ENCODE data around the gene BOLA3. TPM values are rescaled to one million over a fixed set of nuclear protein-coding genes. Genes with fewer than 3 reads are reported as not detected.

BOLA3 gene
- total and polyA plus RNA-seq, 2 donors (not counting 3 experiments of a cell fraction or from before 2014, with no cell fraction given) = 28.7 to 42.4 TPM

DNA sequence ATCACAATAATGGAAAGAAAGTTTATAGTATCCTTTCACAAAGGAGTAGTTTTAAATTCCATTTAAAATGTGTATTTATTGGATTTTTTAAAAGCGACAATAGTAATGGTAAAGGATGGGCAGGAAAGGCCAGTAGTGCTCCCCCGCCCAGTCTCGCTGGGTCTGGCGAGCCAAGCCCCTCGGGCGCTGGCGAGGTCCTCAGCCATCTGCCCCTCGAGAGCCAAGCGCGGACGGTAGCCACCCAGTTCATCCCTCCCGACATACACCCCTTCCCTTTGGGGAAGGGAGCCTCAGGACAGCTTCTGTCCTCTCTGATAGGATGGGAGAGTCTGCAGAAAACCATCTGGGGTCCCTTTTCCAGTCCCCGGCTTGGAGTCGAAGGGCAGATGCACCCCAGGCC lies 45.2 kb downstream of the BOLA3 start:
- TF ChIP-seq POLR2AphosphoS5 (IDR thresholded peaks at IDR 0.05; ENCODE audit: insufficient read depth, low read depth, low read length) (no peak), GATA2 (IDR thresholded peaks at IDR 0.05; ENCODE audit: insufficient read depth, insufficient read length, low read depth, low read length) (no peak)
- TF ChIP-seq, protein P1, sequence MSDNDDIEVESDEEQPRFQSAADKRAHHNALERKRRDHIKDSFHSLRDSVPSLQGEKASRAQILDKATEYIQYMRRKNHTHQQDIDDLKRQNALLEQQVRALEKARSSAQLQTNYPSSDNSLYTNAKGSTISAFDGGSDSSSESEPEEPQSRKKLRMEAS (IDR thresholded peaks at IDR 0.05; ENCODE audit: insufficient read depth, insufficient read length) = no peak
- Histone ChIP-seq H3K4me3 (replicated peaks in 1 of 3; ENCODE audit: insufficient read depth in 1 of 3, low read depth in 1 of 3, low read length in 3 of 3) (no peak overlapping the region), H4K20me1 (replicated peaks; ENCODE audit: control insufficient read depth, extremely low read depth, insufficient read depth, low read length) (no peaks in the 10 kb centered on the region), H3K27ac (ENCODE audit: insufficient read depth, low read depth, low read length) (no peak overlapping the region), H3K27me3 (ENCODE audit: control insufficient read depth in 2 of 2, insufficient read depth in 2 of 2, low read length in 2 of 2) (no peaks in the 10 kb centered on the region), H3K9me3 (replicated peaks; ENCODE audit: control insufficient read depth, insufficient read depth, low read length) (no peaks in the 10 kb centered on the region), H2AFZ (ENCODE audit: low read depth, low read length) (no peak overlapping the region), H3K9me1 (replicated peaks; ENCODE audit: control insufficient read depth, extremely low read depth, insufficient read depth, low read length) (no peaks in the 10 kb centered on the region), H3K9ac (replicated peaks; ENCODE audit: extremely low read depth, insufficient read depth, low read length) (no peak overlapping the region), H3K36me3 (ENCODE audit: control insufficient read depth in 2 of 2, extremely low read depth in 1 of 2, insufficient read depth in 2 of 2, low read length in 2 of 2) (peaks cover 0 to 34% of the 10 kb centered on the region in 2 experiments), H3K79me2 (ENCODE audit: control insufficient read depth, insufficient read depth, low read length) (no peaks in the 10 kb centered on the region), H3K4me2 (ENCODE audit: insufficient read depth, low read length) (no peak overlapping the region), H3K4me1 (ENCODE audit: control insufficient read depth, extremely low read depth, insufficient read depth, low read length) (no peaks in the 10 kb centered on the region)
- FAIRE-seq (no peak), DNase-seq (ENCODE audit: low read depth, low spot score) (no peak)
- intact Hi-C loops (cut with micrococcal nuclease) = no loop called here
- BruUV-seq (replicated peaks) = no TSS peak
- dilution Hi-C loops (cut with MboI; ENCODE audit: extremely low pct_ligation_motif_present, low sequenced_read_pairs) = no loop called here
- ChIA-PET POLR2A (no interaction called here), CTCF (interaction anchor here (1.4 kb wide), 1 partner anchor 279 kb away, joined by 5 read pairs; no protein-coding TSS in a partner anchor)

- TF ChIP-seq CTCF (IDR thresholded peaks at IDR 0.05; ENCODE audit: extremely low read depth in 1 of 2, insufficient read depth in 1 of 2, low read depth in 1 of 2, low read length in 2 of 2) (no peak), FOS (IDR thresholded peaks at IDR 0.05; ENCODE audit: borderline replicate concordance, insufficient read depth, low read length) (no peak), MYC (IDR thresholded peaks at IDR 0.05; ENCODE audit: low read depth, low read length) (no peak), GATA2 (IDR thresholded peaks at IDR 0.05; ENCODE audit: insufficient read depth, insufficient read length, low read depth, low read length) (no peak), POLR2AphosphoS5 (IDR thresholded peaks at IDR 0.05; ENCODE audit: insufficient read depth, low read depth, low read length) (no peak), POLR2A (IDR thresholded peaks at IDR 0.05; ENCODE audit: low read depth, low read length) (no peak), EZH2 (IDR thresholded peaks at IDR 0.05; ENCODE audit: borderline replicate concordance, low read depth, low read length, severe bottlenecking) (no peak)
- TF ChIP-seq, protein P1 (IDR thresholded peaks at IDR 0.05; ENCODE audit: insufficient read depth, insufficient read length) = no peak
- Histone ChIP-seq H3K9ac (replicated peaks; ENCODE audit: extremely low read depth, insufficient read depth, low read length) (no peak overlapping the region), H3K4me2 (ENCODE audit: insufficient read depth, low read length) (no peak overlapping the region), H3K4me1 (ENCODE audit: control insufficient read depth, extremely low read depth, insufficient read depth, low read length) (no peaks in the 10 kb centered on the region), H3K4me3 (replicated peaks in 1 of 3; ENCODE audit: insufficient read depth in 1 of 3, low read depth in 1 of 3, low read length in 3 of 3) (no peak overlapping the region), H2AFZ (ENCODE audit: low read depth, low read length) (no peak overlapping the region), H3K27me3 (ENCODE audit: control insufficient read depth in 2 of 2, insufficient read depth in 2 of 2, low read length in 2 of 2) (no peaks in the 10 kb centered on the region), H3K9me3 (replicated peaks; ENCODE audit: control insufficient read depth, insufficient read depth, low read length) (no peaks in the 10 kb centered on the region), H3K9me1 (replicated peaks; ENCODE audit: control insufficient read depth, extremely low read depth, insufficient read depth, low read length) (no peaks in the 10 kb centered on the region), H3K27ac (ENCODE audit: insufficient read depth, low read depth, low read length) (no peak overlapping the region), H3K36me3 (ENCODE audit: control insufficient read depth in 2 of 2, extremely low read depth in 1 of 2, insufficient read depth in 2 of 2, low read length in 2 of 2) (peaks cover 0 to 34% of the 10 kb centered on the region in 2 experiments), H4K20me1 (replicated peaks; ENCODE audit: control insufficient read depth, extremely low read depth, insufficient read depth, low read length) (no peaks in the 10 kb centered on the region), H3K79me2 (ENCODE audit: control insufficient read depth, insufficient read depth, low read length) (no peaks in the 10 kb centered on the region)
- FAIRE-seq (no peak), DNase-seq (ENCODE audit: low read depth, low spot score) (no peak)
- dilution Hi-C loops (cut with MboI; ENCODE audit: extremely low pct_ligation_motif_present, low sequenced_read_pairs) = no loop called here
- intact Hi-C loops (cut with micrococcal nuclease) = no loop called here
- ChIA-PET CTCF (no interaction called here), POLR2A (no interaction called here)
- BruUV-seq (replicated peaks) = no TSS peak
Measured at GRCh38 chr2:74101574-74102300, 46.0 kb downstream of the BOLA3 start.
